IMR-90 (cell line): ENCODE measurements around the gene IRS2. TPM values are rescaled to one million over a fixed set of nuclear protein-coding genes. Genes with fewer than 3 reads are reported as not detected.

Experiments used
- ATAC-seq: fragments of 200-7000 bp; cut with Tn5 transposase; 2 replicates; pipeline ENCODE4 v1.9.1; 2020; ENCODE audit warnings: low read depth, mild to moderate bottlenecking, moderate library complexity
- BruUV-seq: library from RNA; stranded (reverse); fragments of 400-500 nt; replicated peaks from 2 replicates; lab custom pipeline; 2021; lab: Mats Ljungman, UMichigan
- CTCF ChIA-PET: fragments of 300-600 bp; formaldehyde crosslinking; extraction: SDS; loops from one replicate; lab custom pipeline; 2021; ENCODE audit warnings: antibody characterized with exemption; lab: Yijun Ruan, JAX
- POLR2A ChIA-PET: fragments of 300-600 bp; sonication (Branson Sonifier 250); formaldehyde crosslinking; loops from one replicate; lab custom pipeline; 2022; ENCODE audit warnings: antibody characterized with exemption; ENCODE audit not compliant: unreplicated experiment; lab: Charles Lee
- DNase-seq: peaks from one replicate; pipeline ENCODE4 v3.0.0; 2013
- H2AFZ ChIP-seq: replicated peaks from 2 replicates; pipeline ENCODE3; 2013; ENCODE audit warnings: low read length, mild to moderate bottlenecking; ENCODE audit not compliant: poor library complexity
- H2AK5ac ChIP-seq: 2 replicates; pipeline ENCODE4 v1.6.1; 2013; ENCODE audit warnings: low read depth, low read length, inconsistent platforms
- H2AK9ac ChIP-seq: replicated peaks from 2 replicates; pipeline ENCODE3; 2013; ENCODE audit warnings: mild to moderate bottlenecking, low read depth, low read length, moderate library complexity; ENCODE audit not compliant: poor library complexity
- H2BK120ac ChIP-seq: 2 replicates; pipeline ENCODE4 v1.6.1; 2013; ENCODE audit warnings: low read depth, low read length, inconsistent platforms
- H2BK15ac ChIP-seq: 3 replicates; pipeline ENCODE4 v1.6.1; 2013; ENCODE audit warnings: low read depth, low read length, inconsistent platforms
- H2BK20ac ChIP-seq: 2 replicates; pipeline ENCODE4 v1.6.1; 2013; ENCODE audit warnings: low read depth, mild to moderate bottlenecking, inconsistent platforms, low read length, moderate library complexity
- H2BK5ac ChIP-seq: 2 replicates; pipeline ENCODE4 v1.6.1; 2013; ENCODE audit warnings: mild to moderate bottlenecking, low read depth, low read length, inconsistent platforms; ENCODE audit not compliant: poor library complexity, severe bottlenecking
- H3K14ac ChIP-seq: replicated peaks from 2 replicates; pipeline ENCODE4 v1.6.1; 2013; ENCODE audit warnings: low read depth, low read length, inconsistent platforms
- H3K18ac ChIP-seq: 2 replicates; pipeline ENCODE4 v1.6.1; 2013; ENCODE audit warnings: low read depth, low read length, control low read depth
- H3K23ac ChIP-seq: 2 replicates; pipeline ENCODE4 v1.6.1; 2013; ENCODE audit warnings: low read depth, low read length, inconsistent platforms
- H3K27ac ChIP-seq: 2 replicates; pipeline ENCODE4 v1.5.1; 2013; ENCODE audit warnings: mild to moderate bottlenecking, control low read depth, low read length; ENCODE audit not compliant: insufficient read depth
- H3K27me3 ChIP-seq: 2 replicates; pipeline ENCODE4 v1.6.1; 2013; ENCODE audit warnings: low read length; ENCODE audit not compliant: control insufficient read depth, insufficient read depth
- H3K36me3 ChIP-seq: 2 replicates; pipeline ENCODE4 v1.6.1; 2013; ENCODE audit warnings: low read length, mixed read lengths; ENCODE audit not compliant: control insufficient read depth, insufficient read depth
- H3K4ac ChIP-seq: 2 replicates; pipeline ENCODE4 v1.6.1; 2013; ENCODE audit warnings: low read depth, low read length, inconsistent platforms
- H3K4me1 ChIP-seq: 2 replicates; pipeline ENCODE4 v1.6.1; 2013; ENCODE audit warnings: low read length, mixed read lengths; ENCODE audit not compliant: control insufficient read depth, insufficient read depth
- H3K4me2 ChIP-seq: 2 replicates; pipeline ENCODE4 v1.6.1; 2013; ENCODE audit warnings: low read depth, mild to moderate bottlenecking, control low read depth, low read length, moderate library complexity
- H3K4me3 ChIP-seq: 2 replicates; pipeline ENCODE4 v1.5.1; 2013; ENCODE audit warnings: low read depth, mild to moderate bottlenecking, control low read depth, low read length, moderate library complexity; ENCODE audit not compliant: insufficient read depth
- H3K56ac ChIP-seq: 2 replicates; pipeline ENCODE4 v1.6.1; 2013; ENCODE audit warnings: low read length, inconsistent platforms; ENCODE audit not compliant: insufficient read depth; ENCODE audit errors: extremely low read depth
- H3K79me1 ChIP-seq, 2 experiments: 2 replicates each; pipeline ENCODE4 v1.6.1; 2013; ENCODE audit warnings: low read length in 2 of 2, inconsistent platforms in 1 of 2, low read depth in 1 of 2
- H3K9ac ChIP-seq: 2 replicates; pipeline ENCODE4 v1.6.1; 2013; ENCODE audit warnings: low read depth, low read length, control low read depth
- H3K9me1 ChIP-seq: 2 replicates; pipeline ENCODE4 v1.6.1; 2013; ENCODE audit warnings: low read length, inconsistent platforms; ENCODE audit not compliant: insufficient read depth
- H3K9me3 ChIP-seq: 2 replicates; pipeline ENCODE4 v1.6.1; 2013; ENCODE audit warnings: low read length; ENCODE audit not compliant: control insufficient read depth, insufficient read depth
- H4K20me1 ChIP-seq: 2 replicates; pipeline ENCODE4 v1.6.1; 2013; ENCODE audit warnings: low read length, inconsistent platforms; ENCODE audit not compliant: insufficient read depth
- H4K5ac ChIP-seq: 2 replicates; pipeline ENCODE4 v1.6.1; 2013; ENCODE audit warnings: mild to moderate bottlenecking, low read depth, low read length, control low read depth
- H4K8ac ChIP-seq, 2 experiments: 2 replicates each; pipeline ENCODE4 v1.6.1; 2013; ENCODE audit warnings: low read depth in 2 of 2, low read length in 2 of 2, control low read depth in 1 of 2, inconsistent platforms in 1 of 2
- H4K91ac ChIP-seq: 2 replicates; pipeline ENCODE4 v1.6.1; 2013; ENCODE audit warnings: low read depth, low read length, inconsistent platforms; ENCODE audit not compliant: insufficient read depth
- CHD1 ChIP-seq: IDR thresholded peaks from 2 replicates; pipeline ENCODE4 v1.6.1; 2012; ENCODE audit warnings: low read depth, low read length, improper control_type of control experiment
- FOS ChIP-seq: fragments of 150-350 bp; IDR thresholded peaks from 2 replicates; pipeline ENCODE4 v1.6.1; 2016; ENCODE audit warnings: low read depth, low read length
- MAFK ChIP-seq: IDR thresholded peaks from 2 replicates; pipeline ENCODE4 v1.6.1; 2012; ENCODE audit warnings: low read depth, low read length, improper control_type of control experiment
- RFX5 ChIP-seq: IDR thresholded peaks from 2 replicates; pipeline ENCODE4 v1.8.0; 2012; ENCODE audit warnings: low read depth, mild to moderate bottlenecking, low read length, moderate library complexity
- WGBS, 2 experiments: methylation state at CpG; one replicate each; pipeline versions ENCODE4 v1.1.5 to v1.1.7; 2013; ENCODE audit warnings: missing lambda C conversion rate in 2 of 2; ENCODE audit not compliant: insufficient read length in 1 of 2; ENCODE audit errors: extremely low coverage in 2 of 2; 5-methylcytosine and 5-hydroxymethylcytosine counted together
- dilution Hi-C: fragments of 300-500 bp; cut with HindIII; formaldehyde crosslinking; loops from one replicate; pipeline ENCODE4 v1.14.3; 2018; ENCODE audit warnings: low sequenced_read_pairs; ENCODE audit not compliant: unreplicated experiment
- in situ Hi-C: fragments of 300-500 bp; cut with MboI; formaldehyde crosslinking; loops from 3 replicates; pipeline ENCODE4 v1.14.3; 2019; ENCODE audit warnings: low sequenced_read_pairs, inconsistent platforms, mixed read lengths
- intact Hi-C: fragments of 100-400 bp; cut with micrococcal nuclease; formaldehyde crosslinking; loops from 2 replicates; pipeline ENCODE4 v1.10.0; 2022
- polyA plus RNA-seq, 3 experiments: library from polyadenylated mRNA; depleted of rRNA; stranded (reverse); fragments of >200 nt; gene quantifications; 2 replicates each; pipeline ENCODE4 v1.2.3, GENCODE V29; 2012; ENCODE audit warnings: low replicate concordance in 1 of 3
- total RNA-seq: library from RNA; depleted of rRNA; stranded (reverse); fragments of >200 nt; gene quantifications from 2 replicates; pipeline ENCODE4 v1.2.3, GENCODE V29; 2012
- TF ChIP-seq, protein P1 (sequence below): fragments of 150-350 bp; IDR thresholded peaks from 2 replicates; pipeline ENCODE4 v1.6.1; 2016; ENCODE audit warnings: low read depth, mild to moderate bottlenecking, low read length, moderate library complexity, borderline replicate concordance
- TF ChIP-seq, protein P2 (sequence below): fragments of 150-350 bp; IDR thresholded peaks from 2 replicates; pipeline ENCODE4 v1.6.1; 2017; ENCODE audit warnings: mild to moderate bottlenecking, antibody characterized with exemption, low read length, low read depth

IRS2 gene
- total and polyA plus RNA-seq, 2 of the 4 experiments (the other 2 are of a cell fraction) = 0.36 to 1.4 TPM

DNA sequence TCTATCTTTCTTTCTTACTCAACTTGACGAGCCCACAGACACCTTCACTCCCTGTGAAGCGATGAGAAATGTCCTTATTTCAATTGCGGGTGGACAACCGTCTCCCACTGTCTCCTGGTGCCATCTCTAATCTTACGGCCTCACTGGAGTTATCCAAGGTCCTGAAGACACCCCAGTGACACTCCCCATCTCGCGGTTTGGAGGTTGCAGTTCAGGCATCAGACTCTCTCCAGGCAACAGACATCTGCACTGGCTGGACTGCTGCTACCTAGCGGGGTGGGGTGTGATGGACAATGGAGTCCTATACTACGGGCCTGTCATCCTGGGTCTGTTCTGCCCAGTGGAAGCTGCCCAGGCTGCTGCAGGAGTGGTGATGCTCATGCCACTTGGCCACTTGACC is 18.3 kb upstream of the IRS2 start:
- WGBS, 2 experiments = 80% methylated on average over 4 of the region's 9 CpGs; no CpG with 5 or more reads in 1 of the 2 experiments
- no peaks in the 10 kb centered on the region for H4K20me1 ChIP-seq
- DNase-seq (no peak), ATAC-seq (no peak)
- H3K27ac ChIP-seq = no peak overlapping the region
- H3K56ac ChIP-seq = no peak overlapping the region
- no peak overlapping the region for H2AK9ac ChIP-seq
- in situ Hi-C loops (no loop called here), dilution Hi-C loops (no loop called here), intact Hi-C loops (no loop called here)
- H4K91ac ChIP-seq = no peak overlapping the region
- no peak overlapping the region for H3K14ac ChIP-seq
- H4K8ac ChIP-seq = no peak overlapping the region
- no peak overlapping the region for H2BK120ac ChIP-seq
- H3K4me3 ChIP-seq = no peak overlapping the region
- no peak overlapping the region for H2BK20ac ChIP-seq
- no peaks in the 10 kb centered on the region for H3K9me3 ChIP-seq
- H4K5ac ChIP-seq = no peak overlapping the region
- H3K4me1 ChIP-seq = no peaks in the 10 kb centered on the region
- no peak overlapping the region for H3K9ac ChIP-seq
- H2AK5ac ChIP-seq = no peak overlapping the region
- no peak overlapping the region for H2AFZ ChIP-seq
- no peaks in the 10 kb centered on the region for H3K36me3 ChIP-seq
- CTCF ChIA-PET = no interaction called here
- no peak overlapping the region for H3K4me2 ChIP-seq
- H3K23ac ChIP-seq = no peak overlapping the region
- H3K79me1 ChIP-seq = no peaks in the 10 kb centered on the region
- H3K9me1 ChIP-seq = no peaks in the 10 kb centered on the region
- POLR2A ChIA-PET = no interaction called here
- no peak overlapping the region for H2BK5ac ChIP-seq
- no peak overlapping the region for H3K4ac ChIP-seq
- no peak overlapping the region for H3K18ac ChIP-seq
- H2BK15ac ChIP-seq = no peak overlapping the region
- BruUV-seq = no TSS peak
- TF ChIP-seq RFX5 (no peak), FOS (no peak), CHD1 (no peak), MAFK (no peak)
- TF ChIP-seq, protein P1, sequence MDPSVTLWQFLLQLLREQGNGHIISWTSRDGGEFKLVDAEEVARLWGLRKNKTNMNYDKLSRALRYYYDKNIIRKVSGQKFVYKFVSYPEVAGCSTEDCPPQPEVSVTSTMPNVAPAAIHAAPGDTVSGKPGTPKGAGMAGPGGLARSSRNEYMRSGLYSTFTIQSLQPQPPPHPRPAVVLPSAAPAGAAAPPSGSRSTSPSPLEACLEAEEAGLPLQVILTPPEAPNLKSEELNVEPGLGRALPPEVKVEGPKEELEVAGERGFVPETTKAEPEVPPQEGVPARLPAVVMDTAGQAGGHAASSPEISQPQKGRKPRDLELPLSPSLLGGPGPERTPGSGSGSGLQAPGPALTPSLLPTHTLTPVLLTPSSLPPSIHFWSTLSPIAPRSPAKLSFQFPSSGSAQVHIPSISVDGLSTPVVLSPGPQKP = no peak
- TF ChIP-seq, protein P2, sequence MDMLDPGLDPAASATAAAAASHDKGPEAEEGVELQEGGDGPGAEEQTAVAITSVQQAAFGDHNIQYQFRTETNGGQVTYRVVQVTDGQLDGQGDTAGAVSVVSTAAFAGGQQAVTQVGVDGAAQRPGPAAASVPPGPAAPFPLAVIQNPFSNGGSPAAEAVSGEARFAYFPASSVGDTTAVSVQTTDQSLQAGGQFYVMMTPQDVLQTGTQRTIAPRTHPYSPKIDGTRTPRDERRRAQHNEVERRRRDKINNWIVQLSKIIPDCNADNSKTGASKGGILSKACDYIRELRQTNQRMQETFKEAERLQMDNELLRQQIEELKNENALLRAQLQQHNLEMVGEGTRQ = no peak
- peaks cover 26% of the 10 kb centered on the region for H3K27me3 ChIP-seq
